Tibial nerve (tissue), 4 donors: ENCODE results near the gene NAA60. TPM values are rescaled to one million over a fixed set of nuclear protein-coding genes. Genes with fewer than 3 reads are reported as not detected.
"Not testable (repeated sequence)": the region's sequence is repeated elsewhere in the genome, so short reads cannot be mapped to it uniquely, and the experiment has no call there.

ENCODE experiments used
- DNase-seq, 2 donors: peaks; one replicate each; pipeline ENCODE4 v3.0.0-alpha.2; 2019; ENCODE audit warnings: low spot score in 2 of 2
- H3K27ac ChIP-seq, 4 donors: fragments of 200-600 bp; sonication (generic) in 3 of 4; one replicate each; pipeline ENCODE4 v1.5.1; 2017 to 2019; ENCODE audit warnings: mild to moderate bottlenecking in 1 of 4
- H3K27me3 ChIP-seq, 2 donors: fragments of 200-600 bp; sonication (generic) in 1 of 2; one replicate each; pipeline versions ENCODE4 v1.5.1 to v1.6.0; 2017 to 2019
- H3K36me3 ChIP-seq, 3 donors: fragments of 200-600 bp; sonication (generic); one replicate each; pipeline ENCODE4 v1.5.1; 2018 to 2019
- H3K4me1 ChIP-seq, 4 donors: fragments of 200-600 bp; sonication (generic) in 3 of 4; one replicate each; pipeline ENCODE4 v1.5.1; 2017 to 2019
- H3K4me3 ChIP-seq, 4 donors: fragments of 200-600 bp; sonication (generic) in 3 of 4; one replicate each; pipeline ENCODE4 v1.5.1; 2017 to 2019; ENCODE audit warnings: mild to moderate bottlenecking in 1 of 4, moderate library complexity in 1 of 4
- H3K9me3 ChIP-seq, 4 donors: fragments of 200-600 bp; sonication (generic) in 3 of 4; one replicate each; pipeline ENCODE4 v1.5.1; 2017 to 2019
- CTCF ChIP-seq, 5 experiments: fragments of 200-600 bp in 3 of 5; fragments of 450-650 bp in 2 of 5; sonication (generic) in 3 of 5; IDR thresholded peaks; one replicate each; pipeline ENCODE4 v1.5.1; 2016 to 2019; ENCODE audit warnings: antibody characterized with exemption in 5 of 5, mild to moderate bottlenecking in 3 of 5, moderate library complexity in 2 of 5
- EP300 ChIP-seq, 2 donors: sonication (generic); formaldehyde crosslinking; IDR thresholded peaks; one replicate each; pipeline ENCODE4 v1.6.1; 2017; ENCODE audit warnings: antibody characterized with exemption in 2 of 2, mild to moderate bottlenecking in 1 of 2
- POLR2A ChIP-seq, 2 donors: fragments of 450-650 bp; IDR thresholded peaks; one replicate each; pipeline ENCODE4 v1.6.1; 2017; ENCODE audit warnings: antibody characterized with exemption in 2 of 2, mild to moderate bottlenecking in 2 of 2, moderate library complexity in 2 of 2
- WGBS, 2 donors: methylation state at CpG; one replicate each; pipeline ENCODE4 v1.1.5; 2018; 5-methylcytosine and 5-hydroxymethylcytosine counted together
- total RNA-seq, 4 donors: library from RNA; depleted of rRNA; stranded (reverse); fragments of >200 nt; gene quantifications; one replicate each; pipeline ENCODE4 v1.1.0, GENCODE V29; 2016

The NAA60 gene
- total RNA-seq, 4 donors from 2014 or later: 27.6 to 37.8 (median 28.0) TPM

GRCh38 chr16:3523281-3523680 lies 79.8 kb downstream of the NAA60 start:
- TF ChIP-seq POLR2A (IDR thresholded peaks at IDR 0.05): no peak
- no peak for TF ChIP-seq EP300 (IDR thresholded peaks at IDR 0.05)
- no peak for TF ChIP-seq CTCF (IDR thresholded peaks at IDR 0.05)
- 96 to 98% methylated on average over 3 of the region's 3 CpGs for WGBS, 2 donors
- H3K36me3 ChIP-seq: peaks cover 0 to 92% (median 4%) of the 10 kb centered on the region in 3 donors
- H3K4me3 ChIP-seq: no peak overlapping the region
- H3K27ac ChIP-seq: no peak overlapping the region
- H3K4me1 ChIP-seq: peaks cover 0 to 15% (median 0%) of the 10 kb centered on the region in 4 donors
- no peak for DNase-seq
- no peaks in the 10 kb centered on the region for H3K9me3 ChIP-seq
- H3K27me3 ChIP-seq: no peaks in the 10 kb centered on the region

GRCh38 chr16:3525951-3526350 lies 82.5 kb downstream of the NAA60 start:
- H3K27ac ChIP-seq: no peak overlapping the region
- no peak for DNase-seq
- WGBS, 2 donors: 86 to 88% methylated on average over 5 of the region's 5 CpGs
- no peak overlapping the region for H3K4me3 ChIP-seq
- no peak for TF ChIP-seq POLR2A (IDR thresholded peaks at IDR 0.05)
- TF ChIP-seq CTCF (IDR thresholded peaks at IDR 0.05): no peak
- no peak for TF ChIP-seq EP300 (IDR thresholded peaks at IDR 0.05)
- H3K9me3 ChIP-seq: no peaks in the 10 kb centered on the region
- no peaks in the 10 kb centered on the region for H3K27me3 ChIP-seq
- peaks cover 0 to 82% (median 4%) of the 10 kb centered on the region in 3 donors for H3K36me3 ChIP-seq
- peaks cover 0 to 2% (median 0%) of the 10 kb centered on the region in 4 donors for H3K4me1 ChIP-seq

- not testable (repeated sequence) for H3K27ac ChIP-seq
- 68 to 78% methylated on average over 12 of the region's 12 CpGs for WGBS, 2 donors
- peaks cover 0 to 88% (median 4%) of the 10 kb centered on the region in 3 donors for H3K36me3 ChIP-seq
Measured at GRCh38 chr16:3527216-3527829, 83.8 kb downstream of the NAA60 start.

GRCh38 chr16:3528406-3528805 lies 84.9 kb downstream of the NAA60 start:
- Histone ChIP-seq H3K36me3 (peaks cover 0 to 87% (median 2%) of the 10 kb centered on the region in 3 donors), H3K4me1 (no peaks in the 10 kb centered on the region), H3K27ac (no peak overlapping the region), H3K4me3 (no peak overlapping the region), H3K9me3 (no peaks in the 10 kb centered on the region), H3K27me3 (no peaks in the 10 kb centered on the region)
- no peak for TF ChIP-seq POLR2A (IDR thresholded peaks at IDR 0.05)
- TF ChIP-seq EP300 (IDR thresholded peaks at IDR 0.05): no peak
- no peak for TF ChIP-seq CTCF (IDR thresholded peaks at IDR 0.05)
- no peak for DNase-seq
- WGBS, 2 donors: 94 to 100% methylated on average over 2 of the region's 2 CpGs

More at GRCh38 chr16:3527216-3527829, 83.8 kb downstream of the NAA60 start:
- peak; percentile 25 to 55 (median 32) for TF ChIP-seq CTCF (IDR thresholded peaks at IDR 0.05)
- not testable (repeated sequence) for H3K9me3 ChIP-seq, H3K4me3 ChIP-seq, H3K4me1 ChIP-seq, H3K27me3 ChIP-seq
- peak; percentile 64 to 82 for DNase-seq

GRCh38 chr16:3529175-3529574 lies 85.7 kb downstream of the NAA60 start:
- Histone ChIP-seq H3K36me3 (peaks cover 0 to 87% (median 0%) of the 10 kb centered on the region in 3 donors), H3K4me3 (no peak overlapping the region), H3K27me3 (no peaks in the 10 kb centered on the region), H3K27ac (no peak overlapping the region), H3K9me3 (no peaks in the 10 kb centered on the region), H3K4me1 (no peaks in the 10 kb centered on the region)
- TF ChIP-seq EP300 (IDR thresholded peaks at IDR 0.05): no peak
- TF ChIP-seq CTCF (IDR thresholded peaks at IDR 0.05): no peak
- no peak for TF ChIP-seq POLR2A (IDR thresholded peaks at IDR 0.05)
- DNase-seq: no peak
